ENCODE results near the gene CD99L2. TPM values are rescaled to one million over a fixed set of nuclear protein-coding genes. Genes with fewer than 3 reads are reported as not detected.

CD99L2 gene
- total and polyA plus RNA-seq, 10 of the 15 experiments (the other 5 are each of a cell fraction or from before 2014, with no cell fraction given): 1.1 to 22.9 (median 13.0) TPM

DNA sequence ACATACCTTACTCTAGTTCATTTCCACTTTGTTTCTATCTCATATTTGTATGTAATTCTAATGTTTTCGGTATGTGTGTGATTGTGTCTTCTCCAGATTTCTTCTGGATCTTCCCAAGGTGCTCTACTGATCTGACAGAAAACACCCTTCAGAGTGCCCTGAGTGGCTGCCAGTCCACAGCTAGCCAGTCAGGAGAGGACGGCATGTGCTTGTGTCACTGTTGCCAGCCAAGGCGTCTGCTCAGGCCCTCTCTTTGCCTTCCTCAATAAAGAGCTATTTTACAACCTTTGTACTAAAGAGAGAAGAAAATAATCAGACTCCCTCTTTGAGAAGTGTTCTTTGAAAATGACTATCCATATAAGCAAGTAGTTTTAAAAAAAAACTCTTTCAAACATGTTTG is 29.0 kb downstream of the CD99L2 start (continued):
- TF ChIP-seq CTCF (IDR thresholded peaks at IDR 0.05 in 2 of 3, conservative IDR thresholded peaks at IDR 0.05 in 1 of 3; ENCODE audit: control insufficient read depth in 2 of 3, extremely low read depth in 1 of 3, insufficient read depth in 1 of 3, low read depth in 3 of 3, low read length in 3 of 3) (no peak), RFX5 (IDR thresholded peaks at IDR 0.05; ENCODE audit: low read depth, low read length) (peak; percentile 90), CREM (IDR thresholded peaks at IDR 0.05; ENCODE audit: low read depth) (peak; percentile 62; the same call in 1 of the 2 replicates), CBX3 (IDR thresholded peaks at IDR 0.05; ENCODE audit: borderline replicate concordance, low read depth) (no peak), GABPA (IDR thresholded peaks at IDR 0.05; ENCODE audit: low read depth) (no peak), NFIC (IDR thresholded peaks at IDR 0.05; ENCODE audit: low read depth, low read length) (no peak), ASH2L (IDR thresholded peaks at IDR 0.05; ENCODE audit: borderline replicate concordance, low read depth) (no peak), TCF7 (IDR thresholded peaks at IDR 0.05; ENCODE audit: borderline replicate concordance) (no peak), ZSCAN29 (IDR thresholded peaks at IDR 0.05) (no peak), CREB1 (IDR thresholded peaks at IDR 0.05; ENCODE audit: low read depth) (peak; percentile 85), NBN (IDR thresholded peaks at IDR 0.05) (no peak), ZNF384 (IDR thresholded peaks at IDR 0.05; ENCODE audit: borderline replicate concordance, low read depth, low read length) (no peak)
- TF ChIP-seq, protein P1, sequence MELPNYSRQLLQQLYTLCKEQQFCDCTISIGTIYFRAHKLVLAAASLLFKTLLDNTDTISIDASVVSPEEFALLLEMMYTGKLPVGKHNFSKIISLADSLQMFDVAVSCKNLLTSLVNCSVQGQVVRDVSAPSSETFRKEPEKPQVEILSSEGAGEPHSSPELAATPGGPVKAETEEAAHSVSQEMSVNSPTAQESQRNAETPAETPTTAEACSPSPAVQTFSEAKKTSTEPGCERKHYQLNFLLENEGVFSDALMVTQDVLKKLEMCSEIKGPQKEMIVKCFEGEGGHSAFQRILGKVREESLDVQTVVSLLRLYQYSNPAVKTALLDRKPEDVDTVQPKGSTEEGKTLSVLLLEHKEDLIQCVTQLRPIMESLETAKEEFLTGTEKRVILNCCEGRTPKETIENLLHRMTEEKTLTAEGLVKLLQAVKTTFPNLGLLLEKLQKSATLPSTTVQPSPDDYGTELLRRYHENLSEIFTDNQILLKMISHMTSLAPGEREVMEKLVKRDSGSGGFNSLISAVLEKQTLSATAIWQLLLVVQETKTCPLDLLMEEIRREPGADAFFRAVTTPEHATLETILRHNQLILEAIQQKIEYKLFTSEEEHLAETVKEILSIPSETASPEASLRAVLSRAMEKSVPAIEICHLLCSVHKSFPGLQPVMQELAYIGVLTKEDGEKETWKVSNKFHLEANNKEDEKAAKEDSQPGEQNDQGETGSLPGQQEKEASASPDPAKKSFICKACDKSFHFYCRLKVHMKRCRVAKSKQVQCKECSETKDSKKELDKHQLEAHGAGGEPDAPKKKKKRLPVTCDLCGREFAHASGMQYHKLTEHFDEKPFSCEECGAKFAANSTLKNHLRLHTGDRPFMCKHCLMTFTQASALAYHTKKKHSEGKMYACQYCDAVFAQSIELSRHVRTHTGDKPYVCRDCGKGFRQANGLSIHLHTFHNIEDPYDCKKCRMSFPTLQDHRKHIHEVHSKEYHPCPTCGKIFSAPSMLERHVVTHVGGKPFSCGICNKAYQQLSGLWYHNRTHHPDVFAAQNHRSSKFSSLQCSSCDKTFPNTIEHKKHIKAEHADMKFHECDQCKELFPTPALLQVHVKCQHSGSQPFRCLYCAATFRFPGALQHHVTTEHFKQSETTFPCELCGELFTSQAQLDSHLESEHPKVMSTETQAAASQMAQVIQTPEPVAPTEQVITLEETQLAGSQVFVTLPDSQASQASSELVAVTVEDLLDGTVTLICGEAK (IDR thresholded peaks at IDR 0.05; ENCODE audit: borderline replicate concordance): no peak
- TF ChIP-seq, protein P2, sequence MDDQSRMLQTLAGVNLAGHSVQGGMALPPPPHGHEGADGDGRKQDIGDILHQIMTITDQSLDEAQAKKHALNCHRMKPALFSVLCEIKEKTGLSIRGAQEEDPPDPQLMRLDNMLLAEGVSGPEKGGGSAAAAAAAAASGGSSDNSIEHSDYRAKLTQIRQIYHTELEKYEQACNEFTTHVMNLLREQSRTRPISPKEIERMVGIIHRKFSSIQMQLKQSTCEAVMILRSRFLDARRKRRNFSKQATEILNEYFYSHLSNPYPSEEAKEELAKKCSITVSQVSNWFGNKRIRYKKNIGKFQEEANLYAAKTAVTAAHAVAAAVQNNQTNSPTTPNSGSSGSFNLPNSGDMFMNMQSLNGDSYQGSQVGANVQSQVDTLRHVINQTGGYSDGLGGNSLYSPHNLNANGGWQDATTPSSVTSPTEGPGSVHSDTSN (IDR thresholded peaks at IDR 0.05; ENCODE audit: insufficient replicate concordance, low read depth, low read length): no peak
- TF ChIP-seq, protein P3, sequence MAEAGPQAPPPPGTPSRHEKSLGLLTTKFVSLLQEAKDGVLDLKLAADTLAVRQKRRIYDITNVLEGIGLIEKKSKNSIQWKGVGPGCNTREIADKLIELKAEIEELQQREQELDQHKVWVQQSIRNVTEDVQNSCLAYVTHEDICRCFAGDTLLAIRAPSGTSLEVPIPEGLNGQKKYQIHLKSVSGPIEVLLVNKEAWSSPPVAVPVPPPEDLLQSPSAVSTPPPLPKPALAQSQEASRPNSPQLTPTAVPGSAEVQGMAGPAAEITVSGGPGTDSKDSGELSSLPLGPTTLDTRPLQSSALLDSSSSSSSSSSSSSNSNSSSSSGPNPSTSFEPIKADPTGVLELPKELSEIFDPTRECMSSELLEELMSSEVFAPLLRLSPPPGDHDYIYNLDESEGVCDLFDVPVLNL (IDR thresholded peaks at IDR 0.05; ENCODE audit: low read depth, low read length): no peak
- TF ChIP-seq, protein P4, sequence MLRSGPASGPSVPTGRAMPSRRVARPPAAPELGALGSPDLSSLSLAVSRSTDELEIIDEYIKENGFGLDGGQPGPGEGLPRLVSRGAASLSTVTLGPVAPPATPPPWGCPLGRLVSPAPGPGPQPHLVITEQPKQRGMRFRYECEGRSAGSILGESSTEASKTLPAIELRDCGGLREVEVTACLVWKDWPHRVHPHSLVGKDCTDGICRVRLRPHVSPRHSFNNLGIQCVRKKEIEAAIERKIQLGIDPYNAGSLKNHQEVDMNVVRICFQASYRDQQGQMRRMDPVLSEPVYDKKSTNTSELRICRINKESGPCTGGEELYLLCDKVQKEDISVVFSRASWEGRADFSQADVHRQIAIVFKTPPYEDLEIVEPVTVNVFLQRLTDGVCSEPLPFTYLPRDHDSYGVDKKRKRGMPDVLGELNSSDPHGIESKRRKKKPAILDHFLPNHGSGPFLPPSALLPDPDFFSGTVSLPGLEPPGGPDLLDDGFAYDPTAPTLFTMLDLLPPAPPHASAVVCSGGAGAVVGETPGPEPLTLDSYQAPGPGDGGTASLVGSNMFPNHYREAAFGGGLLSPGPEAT (IDR thresholded peaks at IDR 0.05; ENCODE audit: low read depth): no peak
- TF ChIP-seq, protein P5, sequence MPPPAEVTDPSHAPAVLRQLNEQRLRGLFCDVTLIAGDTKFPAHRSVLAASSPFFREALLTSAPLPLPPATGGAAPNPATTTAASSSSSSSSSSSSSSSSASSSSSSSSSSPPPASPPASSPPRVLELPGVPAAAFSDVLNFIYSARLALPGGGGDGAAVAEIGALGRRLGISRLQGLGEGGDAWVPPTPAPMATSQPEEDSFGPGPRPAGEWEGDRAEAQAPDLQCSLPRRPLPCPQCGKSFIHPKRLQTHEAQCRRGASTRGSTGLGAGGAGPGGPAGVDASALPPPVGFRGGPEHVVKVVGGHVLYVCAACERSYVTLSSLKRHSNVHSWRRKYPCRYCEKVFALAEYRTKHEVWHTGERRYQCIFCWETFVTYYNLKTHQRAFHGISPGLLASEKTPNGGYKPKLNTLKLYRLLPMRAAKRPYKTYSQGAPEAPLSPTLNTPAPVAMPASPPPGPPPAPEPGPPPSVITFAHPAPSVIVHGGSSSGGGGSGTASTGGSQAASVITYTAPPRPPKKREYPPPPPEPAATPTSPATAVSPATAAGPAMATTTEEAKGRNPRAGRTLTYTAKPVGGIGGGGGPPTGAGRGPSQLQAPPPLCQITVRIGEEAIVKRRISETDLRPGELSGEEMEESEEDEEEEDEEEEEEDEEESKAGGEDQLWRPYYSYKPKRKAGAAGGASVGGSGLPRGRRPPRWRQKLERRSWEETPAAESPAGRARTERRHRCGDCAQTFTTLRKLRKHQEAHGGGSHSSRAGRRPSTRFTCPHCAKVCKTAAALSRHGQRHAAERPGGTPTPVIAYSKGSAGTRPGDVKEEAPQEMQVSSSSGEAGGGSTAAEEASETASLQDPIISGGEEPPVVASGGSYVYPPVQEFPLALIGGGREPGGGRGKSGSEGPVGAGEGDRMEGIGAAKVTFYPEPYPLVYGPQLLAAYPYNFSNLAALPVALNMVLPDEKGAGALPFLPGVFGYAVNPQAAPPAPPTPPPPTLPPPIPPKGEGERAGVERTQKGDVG (CRISPR knock-in tag; IDR thresholded peaks at IDR 0.05): no peak

Measured in GM12878 (cell line).